HG03575 (cell line): ENCODE results near the gene P2RX2.

Experiments used
- ATAC-seq: cut with Tn5 transposase; IDR thresholded peaks from one replicate; pipeline ENCODE4 v1.9.1; 2021; ENCODE audit not compliant: unreplicated experiment, insufficient number of reproducible peaks, low FRiP score; ENCODE audit errors: extremely low read depth

The P2RX2 gene

DNA sequence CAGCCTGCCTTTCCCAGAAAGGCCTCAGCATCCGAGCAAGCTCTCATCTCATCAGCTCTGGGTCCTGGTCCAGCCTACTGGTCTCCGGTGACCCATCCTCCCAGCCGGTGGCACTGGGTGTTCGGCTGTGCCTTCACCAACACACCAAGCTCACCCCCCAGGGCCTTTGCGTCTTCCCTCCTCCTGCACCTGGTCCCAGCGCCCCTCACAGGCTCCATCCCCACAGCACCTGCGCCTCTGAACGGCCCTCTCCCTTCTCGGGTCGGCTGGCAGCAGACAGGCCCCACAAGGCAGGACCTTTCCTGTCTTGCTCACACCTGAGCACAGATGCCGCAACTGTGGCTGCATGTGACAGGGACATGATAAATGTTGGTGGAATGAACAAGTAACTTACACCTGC is 13.1 kb downstream of the P2RX2 start:
- ATAC-seq: no peak

DNA sequence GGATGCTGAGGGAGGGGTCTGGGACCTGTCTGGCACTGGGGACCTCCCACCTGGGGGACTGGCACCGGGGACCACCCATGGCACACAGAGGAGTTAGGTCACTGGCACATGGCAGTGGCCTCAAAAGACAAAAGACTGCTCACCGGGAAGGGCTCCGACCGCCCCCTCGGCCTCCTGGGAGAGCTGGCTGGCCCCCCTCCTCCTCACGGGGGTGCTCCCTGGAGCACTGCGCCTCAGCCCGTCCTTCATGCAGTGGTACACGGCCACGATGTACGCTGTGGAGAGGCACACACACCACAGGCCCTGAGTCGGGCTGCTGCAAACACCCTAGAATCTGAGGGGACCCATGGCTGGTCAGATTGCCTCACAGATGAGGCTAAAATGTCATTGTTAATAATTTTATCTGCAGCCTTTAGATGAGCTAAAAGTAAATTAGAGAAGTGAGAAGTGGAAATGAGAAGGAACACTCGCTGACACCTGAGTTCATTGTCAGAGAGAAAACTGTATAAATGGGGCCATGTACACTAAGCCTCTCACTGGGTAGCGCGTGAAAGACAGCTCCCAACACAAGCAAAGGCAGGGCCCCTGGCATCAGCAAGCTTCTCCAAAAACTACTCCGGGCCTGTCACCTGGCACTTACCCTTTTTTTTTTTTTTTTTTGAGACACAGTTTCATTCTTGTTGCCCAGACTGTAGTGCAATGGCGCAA is 14.1 kb downstream of the P2RX2 start:
- no peak for ATAC-seq

DNA sequence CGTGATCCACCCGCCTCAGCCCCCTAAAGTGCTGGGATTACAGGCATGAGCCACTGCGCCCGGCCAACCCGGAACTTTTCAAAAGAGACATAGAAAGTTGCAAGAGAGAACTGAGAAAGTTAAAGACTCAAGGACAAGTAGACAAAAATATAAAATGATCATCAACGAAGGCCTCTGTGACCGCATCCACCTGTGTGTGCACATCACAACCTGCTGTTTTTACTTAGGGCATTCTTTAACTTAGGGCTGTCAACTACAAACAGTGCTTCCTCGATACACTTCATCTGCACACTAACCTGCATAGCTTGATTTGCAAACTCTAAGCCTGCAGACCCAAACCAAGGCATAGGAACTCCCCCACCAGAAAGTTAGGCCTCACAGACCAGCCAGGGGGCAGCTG is 14.8 kb downstream of the P2RX2 start:
- no peak for ATAC-seq

DNA sequence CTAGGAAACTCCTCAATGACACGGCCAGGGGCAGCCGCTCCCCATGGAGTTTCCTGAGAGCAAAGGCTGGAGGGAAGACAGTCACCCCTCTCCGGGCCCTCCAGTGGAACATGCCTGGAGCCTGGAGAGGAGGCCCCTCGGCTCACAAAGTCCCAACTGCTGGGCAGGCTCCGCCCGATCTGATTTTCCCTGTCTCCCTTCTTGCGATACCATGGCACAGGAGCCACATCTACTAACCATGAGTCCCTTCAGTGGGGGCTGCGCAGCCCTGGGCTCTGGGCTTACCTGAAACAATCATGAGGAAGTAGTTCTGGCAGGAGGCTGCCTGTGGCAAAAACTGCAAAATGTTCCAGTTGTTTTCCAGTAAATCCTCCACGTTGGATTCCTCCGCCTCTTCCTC is 15.3 kb downstream of the P2RX2 start:
- ATAC-seq: no peak

DNA sequence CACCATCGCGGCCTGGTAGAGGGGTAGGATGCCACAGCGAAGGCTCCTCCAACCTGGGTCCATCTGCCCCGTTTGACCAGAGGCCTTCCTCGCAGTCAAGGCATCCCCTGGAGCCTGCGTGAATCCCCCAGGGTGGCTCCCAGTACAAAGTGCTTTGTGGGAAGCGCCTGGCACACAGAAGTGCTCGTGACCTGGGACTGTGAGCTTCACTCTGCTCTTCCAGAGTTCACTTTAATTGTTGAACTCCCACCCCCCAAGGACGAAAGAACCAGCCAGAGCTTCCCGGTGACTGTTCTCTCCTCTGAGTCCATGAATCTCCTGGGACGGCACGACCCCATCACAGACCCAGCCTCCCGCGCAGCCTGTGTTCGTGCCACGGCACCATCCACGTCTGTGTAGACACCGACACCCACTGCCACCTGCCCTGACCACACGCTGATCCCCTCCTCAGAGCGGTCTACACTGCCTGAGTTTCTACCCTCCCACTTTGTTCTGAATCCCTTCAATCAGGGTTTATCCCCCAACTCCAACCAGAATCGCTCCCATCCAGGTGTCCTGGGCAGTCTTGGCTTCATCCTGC is 15.9 kb downstream of the P2RX2 start:
- ATAC-seq: no peak

DNA sequence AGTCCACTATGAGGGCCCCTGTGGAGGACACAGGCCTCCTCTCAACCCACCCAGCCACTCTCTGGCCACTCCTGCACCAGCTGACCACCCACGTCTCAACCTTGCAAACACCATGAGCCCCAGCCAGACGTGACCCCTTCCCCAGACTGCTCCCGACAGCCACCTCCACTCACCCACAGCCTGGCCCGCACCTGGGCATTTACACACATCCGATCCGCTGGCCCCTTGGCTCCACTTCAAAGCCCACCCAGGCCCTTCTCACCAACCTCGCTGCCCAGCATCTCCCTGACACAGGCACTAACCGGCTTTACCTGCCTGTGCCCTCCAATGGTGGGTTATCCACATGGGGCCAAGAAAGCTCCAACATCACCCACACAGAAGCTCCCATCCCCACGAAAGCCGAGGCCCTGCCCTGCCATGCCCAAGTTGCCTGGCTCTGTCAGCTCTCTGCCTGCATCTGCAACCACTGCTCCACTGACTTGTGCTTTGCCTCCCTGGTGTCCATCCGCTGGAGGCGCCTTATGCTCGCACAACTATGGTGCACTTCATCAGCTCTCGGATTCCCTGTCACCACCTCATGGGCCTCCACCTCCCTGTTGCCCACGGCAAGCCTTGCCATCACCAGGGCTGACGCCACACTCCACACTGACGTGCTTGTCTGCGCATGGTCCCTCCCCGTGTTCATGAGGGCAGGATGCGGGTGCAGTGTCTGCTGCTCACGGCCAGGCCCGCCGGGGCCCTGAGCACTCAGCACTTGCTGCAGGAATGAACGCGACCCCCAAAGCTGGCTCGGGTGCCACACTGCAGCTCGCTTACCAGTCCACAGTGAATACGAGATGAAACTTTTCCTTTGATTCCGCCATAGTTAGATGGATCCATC is 16.7 kb downstream of the P2RX2 start:
- ATAC-seq: no peak

DNA sequence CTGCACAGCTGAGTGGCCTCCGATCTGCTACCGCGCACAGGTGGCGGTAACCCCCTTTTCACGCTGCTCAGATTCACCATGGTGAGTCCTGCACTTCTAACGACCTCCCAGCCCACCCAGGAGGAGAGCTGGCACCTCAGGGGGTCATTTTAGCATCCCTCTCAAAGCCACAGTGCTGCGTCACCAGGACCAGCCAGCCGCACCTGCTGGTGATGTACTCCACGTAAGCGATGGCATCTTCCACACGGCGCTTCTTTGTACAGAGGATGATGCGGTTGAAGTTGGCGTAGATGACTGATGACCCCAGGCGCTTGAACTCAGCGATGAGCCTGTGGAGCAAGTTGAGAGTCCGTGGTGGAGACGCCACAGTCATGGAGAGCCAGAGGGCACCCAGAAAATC is 19.2 kb downstream of the P2RX2 start:
- ATAC-seq: no peak

DNA sequence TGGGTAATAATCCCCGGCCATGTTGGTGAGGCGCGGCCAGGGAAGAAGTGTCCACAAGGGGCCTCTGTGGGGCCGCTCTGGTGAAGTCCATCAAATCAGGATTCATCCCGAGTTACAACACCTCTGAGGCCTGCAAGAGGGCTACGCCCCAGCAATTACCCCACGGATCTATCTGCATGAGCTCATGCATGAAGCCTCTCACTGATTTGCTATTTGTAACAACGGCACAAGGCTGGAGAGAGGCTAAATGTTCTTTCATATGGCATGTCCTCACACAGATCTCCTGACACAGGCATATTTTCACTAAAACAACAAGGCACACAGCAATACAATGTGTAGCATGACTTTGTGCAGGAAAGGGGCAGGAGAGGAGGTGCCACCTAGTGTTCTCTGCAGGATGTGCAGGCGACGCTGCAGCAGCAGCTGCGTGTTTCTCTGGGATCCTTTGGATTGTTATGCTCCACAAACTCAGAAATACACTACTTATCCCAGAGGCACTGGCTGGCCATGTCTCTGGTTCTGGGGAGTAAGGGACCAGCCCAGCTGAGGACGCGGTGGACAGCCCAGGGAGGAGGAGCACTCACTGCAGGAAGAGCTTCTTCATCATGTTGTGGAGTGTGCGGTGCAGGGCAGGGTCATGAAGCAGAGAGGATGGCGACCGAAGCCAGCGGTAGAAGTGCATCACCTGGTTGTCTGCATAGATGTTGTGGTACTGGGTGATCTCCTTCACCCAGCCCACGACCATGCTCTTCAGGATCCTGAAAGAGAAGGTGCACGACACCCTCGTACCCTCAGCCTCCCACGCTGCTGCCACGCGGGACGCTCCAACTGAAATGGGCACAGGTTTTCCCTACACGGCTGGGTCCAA is 20.2 kb downstream of the P2RX2 start:
- no peak for ATAC-seq

DNA sequence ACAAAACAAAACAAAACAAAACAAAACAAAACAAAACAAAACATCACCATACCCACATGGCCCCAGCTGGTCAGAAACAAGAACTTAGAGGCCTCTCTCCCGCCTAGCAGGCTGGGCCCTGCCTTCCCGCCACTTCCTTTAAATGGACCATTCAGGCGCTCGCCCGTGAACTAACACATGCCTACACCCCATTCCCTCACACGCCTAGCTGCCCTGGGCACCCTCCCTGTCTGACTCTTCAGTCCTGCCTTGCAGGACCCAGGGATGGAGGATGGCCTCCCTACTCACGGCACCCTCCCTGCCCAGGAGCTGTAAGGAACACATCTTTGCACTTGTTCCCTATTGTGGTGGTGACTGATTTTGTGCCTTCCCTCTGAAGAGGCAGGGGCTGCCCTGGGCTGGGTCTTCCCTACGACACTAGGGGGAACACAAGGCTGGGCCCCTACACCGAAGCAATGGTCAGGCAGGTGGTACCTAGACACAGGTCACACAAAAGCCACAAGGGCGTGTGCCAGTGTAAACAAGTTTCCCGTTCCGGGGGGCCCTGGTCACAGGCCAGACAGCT is 21.5 kb downstream of the P2RX2 start:
- no peak for ATAC-seq

DNA sequence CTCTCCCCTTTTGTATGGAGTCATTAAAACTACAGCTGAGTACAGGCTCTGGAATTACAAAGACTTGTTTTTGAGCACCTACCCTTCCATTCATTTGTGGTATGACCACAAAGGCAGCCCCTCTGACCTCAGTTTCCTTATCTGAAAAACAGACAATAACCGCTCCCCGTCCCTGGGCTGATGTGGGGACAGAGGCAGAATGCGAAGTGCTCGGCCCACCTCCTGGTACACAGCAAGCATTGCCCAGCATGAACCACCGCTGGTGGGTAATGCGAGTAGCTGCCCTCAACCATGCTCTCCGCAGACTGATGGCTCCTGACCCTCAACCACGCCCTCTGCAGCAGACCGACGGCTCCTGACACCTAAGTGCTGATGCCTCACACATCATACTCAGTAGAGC is 22.4 kb downstream of the P2RX2 start:
- no peak for ATAC-seq

DNA sequence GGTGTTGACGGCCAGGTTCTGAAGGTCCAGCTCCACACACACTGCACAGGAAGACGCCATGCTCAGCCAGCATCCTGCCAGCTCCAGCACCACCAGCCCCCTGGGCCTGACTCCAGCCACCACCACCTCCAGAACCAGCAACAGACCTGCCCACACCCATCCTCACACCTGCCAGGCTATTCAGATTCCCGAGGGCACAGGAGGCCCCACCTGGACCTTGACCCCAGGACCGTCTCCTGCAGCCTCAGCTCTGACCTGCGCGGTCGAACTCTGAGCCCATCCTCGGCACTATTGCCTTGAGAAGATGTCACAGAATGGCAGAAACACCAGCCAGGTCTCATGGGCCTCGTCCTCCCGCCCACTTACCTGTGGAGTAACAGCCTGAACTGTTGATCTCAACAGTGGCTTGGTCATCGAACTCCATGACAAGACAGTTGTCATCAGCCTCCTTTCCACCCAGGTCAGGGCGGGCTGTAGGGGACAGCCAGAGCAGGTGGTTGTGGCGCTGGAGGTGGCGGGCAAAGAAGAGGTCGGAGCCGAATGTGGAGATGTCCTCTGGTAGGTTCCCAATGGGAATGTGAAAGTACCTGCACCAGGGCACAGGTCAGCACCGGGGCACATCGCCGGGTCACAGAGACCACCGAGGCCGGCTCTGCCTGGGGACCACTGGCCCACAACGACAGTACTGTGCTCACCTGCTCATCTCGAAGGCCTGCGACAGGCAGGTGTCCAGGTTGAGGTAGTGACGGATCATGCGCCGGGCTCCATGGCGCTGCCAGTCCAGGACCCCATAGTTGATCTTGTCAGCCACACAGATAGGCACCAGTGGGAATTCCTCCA is 23.5 kb downstream of the P2RX2 start:
- no peak for ATAC-seq

DNA sequence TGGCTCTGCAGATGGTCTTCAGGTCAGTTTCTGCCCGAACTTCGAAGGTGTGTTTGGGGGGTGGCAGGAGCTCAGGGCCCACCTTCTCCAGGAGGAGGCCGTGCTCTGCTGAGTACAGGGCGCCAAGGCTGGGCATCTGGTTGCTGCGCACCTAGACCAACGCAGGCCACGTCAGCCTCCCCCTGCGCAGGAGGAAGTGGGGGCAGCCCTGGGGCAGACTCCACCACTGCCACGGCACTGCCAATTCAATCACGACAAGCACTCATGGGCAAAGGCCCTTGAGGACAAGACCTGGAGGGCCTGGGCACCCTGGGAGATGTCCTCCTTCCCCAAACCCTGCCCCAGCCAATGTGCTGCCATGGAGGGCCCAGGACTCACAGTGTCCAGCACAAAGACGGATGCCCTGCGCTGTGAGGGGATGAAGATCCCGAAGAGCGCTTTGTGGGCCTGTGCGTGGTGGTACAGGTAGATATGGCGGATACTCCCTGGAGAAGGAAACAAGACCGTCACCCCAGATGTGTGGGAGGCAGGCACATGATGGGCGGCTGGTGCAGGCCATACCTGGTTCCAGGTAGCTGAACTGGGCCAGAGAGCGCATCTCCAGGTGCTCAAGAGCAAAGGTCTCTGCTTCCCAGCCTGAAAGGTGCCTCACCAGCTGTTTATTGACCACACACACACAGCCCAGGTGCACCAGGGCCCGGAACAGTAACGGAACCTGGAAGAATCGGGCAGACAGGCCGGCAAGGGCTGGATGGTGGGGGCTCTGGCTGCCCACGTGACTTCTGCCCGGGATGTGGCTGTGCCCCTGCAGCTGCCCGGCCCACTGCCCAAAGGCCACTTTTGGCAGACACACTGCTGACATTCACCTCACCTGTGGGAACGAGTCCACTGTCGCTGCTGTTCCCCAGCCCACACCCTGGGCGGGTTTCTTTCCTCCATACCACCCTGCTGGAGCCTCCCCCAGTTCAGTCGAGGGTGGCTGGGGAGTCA is 24.6 kb downstream of the P2RX2 start:
- ATAC-seq: no peak

DNA sequence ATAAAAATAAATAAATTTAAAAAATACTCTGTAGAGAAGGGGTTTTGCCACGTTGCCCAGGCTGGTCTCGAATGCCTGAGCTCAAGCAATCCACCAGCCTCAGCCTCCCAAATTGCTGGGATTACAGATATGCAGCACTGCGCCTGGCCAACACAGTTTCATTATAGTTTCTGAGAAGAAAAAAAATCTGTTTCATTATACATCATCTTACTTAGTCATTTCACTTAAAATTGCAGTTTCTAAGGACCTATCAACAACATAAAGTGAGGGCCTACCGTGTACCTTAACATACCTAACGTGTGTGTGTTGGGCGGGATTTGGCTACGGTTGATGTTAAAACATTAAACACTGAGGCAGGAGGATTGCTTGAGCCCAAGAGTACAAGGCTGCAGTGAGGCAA is 28.3 kb downstream of the P2RX2 start:
- ATAC-seq: no peak

DNA sequence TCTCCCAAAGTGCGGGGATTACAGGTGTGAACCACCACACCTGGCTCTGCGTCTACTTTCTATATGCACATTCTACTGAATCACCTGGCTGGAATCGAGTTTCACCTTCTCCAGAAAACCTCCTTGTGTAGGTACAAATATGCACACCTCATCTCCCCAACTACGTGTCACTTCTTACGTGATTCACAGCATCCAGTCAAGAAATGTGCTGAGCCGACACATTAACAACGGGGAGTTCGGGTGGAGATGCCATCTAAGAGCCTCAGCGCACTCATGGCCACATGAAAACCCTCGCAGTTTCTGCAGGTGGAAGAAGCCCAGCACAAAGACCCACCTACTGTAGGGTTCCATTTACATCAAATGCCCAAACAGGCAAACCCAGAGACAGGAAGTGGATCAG is 29.3 kb downstream of the P2RX2 start:
- ATAC-seq: no peak

DNA sequence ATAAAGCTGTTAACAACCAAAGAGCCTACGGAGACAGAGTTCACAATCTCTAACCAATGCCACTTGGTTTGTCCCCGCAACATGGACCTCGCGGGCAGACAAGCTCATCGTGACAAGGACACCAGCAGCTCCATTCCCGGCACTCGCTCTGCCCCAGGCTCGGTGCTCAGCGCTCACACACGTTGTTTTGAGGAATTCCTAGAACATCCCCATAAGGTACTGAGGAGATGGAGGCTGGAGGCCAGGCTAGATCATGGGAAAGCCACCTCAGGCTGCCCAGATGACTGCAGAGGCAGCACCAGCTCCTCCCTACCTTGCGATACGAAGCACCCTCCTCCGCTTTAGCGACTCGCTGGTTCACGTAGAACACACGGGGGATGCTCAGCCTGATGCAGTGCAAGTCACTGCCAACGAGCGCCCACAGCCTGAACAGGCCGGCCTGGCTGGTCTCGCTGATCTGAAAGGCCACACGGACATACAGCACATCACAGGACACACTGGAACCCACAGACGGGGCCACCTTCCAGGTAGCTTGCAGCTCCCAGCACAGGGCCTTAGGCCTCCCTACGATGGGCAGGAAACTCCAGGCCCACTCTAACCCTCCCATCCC is 30.1 kb downstream of the P2RX2 start:
- ATAC-seq: no peak

DNA sequence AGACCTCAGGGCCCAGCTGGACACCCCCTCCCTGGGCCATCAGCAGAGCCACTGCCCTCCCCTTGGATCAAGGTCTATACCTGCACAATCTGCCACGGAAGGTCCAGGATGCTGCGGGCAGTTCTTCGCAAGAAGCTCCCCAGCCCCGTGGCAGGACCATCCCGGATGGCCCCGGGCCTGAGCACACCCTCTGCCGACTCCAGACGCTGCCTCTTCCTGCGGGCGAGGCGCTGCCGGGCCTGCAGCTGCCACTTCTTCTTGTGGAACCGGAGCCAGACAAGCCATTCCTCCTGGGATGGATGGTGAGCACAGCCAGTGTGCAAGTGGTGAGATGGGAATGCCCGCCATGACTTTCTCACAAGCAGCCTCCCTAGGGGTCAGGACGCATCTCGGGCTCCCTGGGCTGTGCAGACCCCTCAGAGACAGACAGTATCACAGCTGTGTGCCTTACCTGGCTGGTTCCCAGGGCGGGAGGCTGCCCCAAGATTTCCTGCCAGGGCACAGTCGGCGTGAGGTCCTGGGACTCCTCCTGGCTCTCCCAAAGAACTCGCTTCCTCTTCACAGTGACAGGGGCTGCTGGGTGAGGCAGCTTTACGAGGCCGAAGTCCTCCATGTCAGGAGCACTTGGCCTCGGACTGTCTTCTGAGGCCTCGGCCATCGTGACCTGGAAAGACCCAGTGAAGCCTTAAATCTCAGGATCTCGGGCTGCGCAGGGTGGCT is 30.8 kb downstream of the P2RX2 start:
- ATAC-seq: no peak
